ENCODE results near the gene PAX3.

PAX3 gene

GRCh38 chr2:222269132-222269531 lies 29.7 kb downstream of the PAX3 start:
- no peak for DNase-seq (ENCODE audit: low spot score)

GRCh38 chr2:222268311-222268990 lies 30.3 kb downstream of the PAX3 start:
- no peak for DNase-seq (ENCODE audit: low spot score)

- peak; percentile 28 for DNase-seq (ENCODE audit: low spot score)
These were observed 33.9 kb downstream of the PAX3 start for GRCh38 chr2:222264791-222265320.

GRCh38 chr2:222261504-222261903 lies 37.3 kb downstream of the PAX3 start:
- no peak for DNase-seq (ENCODE audit: low spot score)

GRCh38 chr2:222257645-222258044 lies 41.2 kb downstream of the PAX3 start:
- DNase-seq (ENCODE audit: low spot score), result no peak

GRCh38 chr2:222256250-222256649 lies 42.5 kb downstream of the PAX3 start:
- DNase-seq (ENCODE audit: low spot score), result no peak

GRCh38 chr2:222255090-222255489 lies 43.7 kb downstream of the PAX3 start:
- DNase-seq (ENCODE audit: low spot score), result no peak

- DNase-seq (ENCODE audit: low spot score), result no peak
These were observed 48.5 kb downstream of the PAX3 start for GRCh38 chr2:222250313-222250712.

- DNase-seq (ENCODE audit: low spot score), result no peak
These were observed 49.4 kb downstream of the PAX3 start for GRCh38 chr2:222249444-222249843.

GRCh38 chr2:222248818-222249217 lies 50.0 kb downstream of the PAX3 start:
- no peak for DNase-seq (ENCODE audit: low spot score)

- no peak for DNase-seq (ENCODE audit: low spot score)
These were observed 50.5 kb downstream of the PAX3 start for GRCh38 chr2:222248256-222248655.

- DNase-seq (ENCODE audit: low spot score), result no peak
These were observed 56.3 kb downstream of the PAX3 start for GRCh38 chr2:222242532-222242931.

GRCh38 chr2:222241128-222241870 lies 57.5 kb downstream of the PAX3 start:
- DNase-seq (ENCODE audit: low spot score), result no peak

GRCh38 chr2:222240676-222241049 lies 58.1 kb downstream of the PAX3 start:
- DNase-seq (ENCODE audit: low spot score), result no peak

GRCh38 chr2:222239945-222240675 lies 58.7 kb downstream of the PAX3 start:
- no peak for DNase-seq (ENCODE audit: low spot score)

- DNase-seq (ENCODE audit: low spot score), result no peak
These were observed 59.7 kb downstream of the PAX3 start for GRCh38 chr2:222239091-222239490.

GRCh38 chr2:222238072-222238471 lies 60.7 kb downstream of the PAX3 start:
- DNase-seq (ENCODE audit: low spot score), result no peak

GRCh38 chr2:222232839-222233238 lies 66.0 kb downstream of the PAX3 start:
- DNase-seq (ENCODE audit: low spot score), result no peak

GRCh38 chr2:222232372-222232771 lies 66.4 kb downstream of the PAX3 start:
- no peak for DNase-seq (ENCODE audit: low spot score)

GRCh38 chr2:222228054-222228453 lies 70.7 kb downstream of the PAX3 start:
- no peak for DNase-seq (ENCODE audit: low spot score)

- DNase-seq (ENCODE audit: low spot score), result no peak
These were observed 80.0 kb downstream of the PAX3 start for GRCh38 chr2:222218786-222219185.

GRCh38 chr2:222217712-222218111 lies 81.1 kb downstream of the PAX3 start:
- no peak for DNase-seq (ENCODE audit: low spot score)

GRCh38 chr2:222214885-222215284 lies 83.9 kb downstream of the PAX3 start:
- DNase-seq (ENCODE audit: low spot score), result no peak

Data from kidney tubule cell (primary cell).